K562 (cell line): ENCODE measurements around the gene ENTREP3. TPM values are rescaled to one million over a fixed set of nuclear protein-coding genes. Genes with fewer than 3 reads are reported as not detected.
A peak's percentile ranks its signal among the peaks of the same experiment; 100 is the strongest.

Source experiments
- CREBBP ChIP-seq: IDR thresholded peaks from one replicate; pipeline ENCODE4 v1.6.1; 2012; ENCODE audit warnings: low read depth, mild to moderate bottlenecking, control low read depth, inconsistent platforms, low read length
- DPF2 ChIP-seq: fragments of 450-650 bp; IDR thresholded peaks from 2 replicates; pipeline ENCODE4 v1.6.1; 2016
- EWSR1 ChIP-seq: fragments of 450-650 bp; IDR thresholded peaks from 2 replicates; pipeline ENCODE4 v1.6.1; 2018; ENCODE audit warnings: borderline replicate concordance, mild to moderate bottlenecking, low read depth, moderate library complexity; ENCODE audit not compliant: partially characterized antibody
- GABPA ChIP-seq: fragments of 200-800 bp; sonication (Bioruptor generic); conservative IDR thresholded peaks from 2 replicates; pipeline ENCODE4 v1.6.1; 2016; ENCODE audit warnings: low read depth, missing genetic modification characterization, missing compliant biosample characterization
- GTF3C2 ChIP-seq: IDR thresholded peaks from 3 replicates; pipeline ENCODE4 v1.6.1; 2011; ENCODE audit warnings: borderline replicate concordance, mild to moderate bottlenecking, moderate library complexity; ENCODE audit not compliant: insufficient read length; ENCODE audit errors: extremely low read depth
- HMG20A ChIP-seq: fragments of 450-650 bp; formaldehyde crosslinking; conservative IDR thresholded peaks from 2 replicates; pipeline ENCODE4 v1.4.0; 2020; ENCODE audit warnings: mild to moderate bottlenecking, mixed read lengths
- HMG20B ChIP-seq: fragments of 250-450 bp; sonication (Bioruptor Pico); IDR thresholded peaks from 2 replicates; pipeline ENCODE4 v1.5.0; 2021; ENCODE audit warnings: mild to moderate bottlenecking
- KAT7 ChIP-seq: sonication (generic); formaldehyde crosslinking; IDR thresholded peaks from 2 replicates; pipeline ENCODE4 v1.8.0; 2022; ENCODE audit warnings: missing genetic modification reagents, mild to moderate bottlenecking, borderline replicate concordance
- MNT ChIP-seq, 2 experiments: fragments of 450-650 bp; conservative IDR thresholded peaks; 2 replicates each; pipeline ENCODE4 v1.6.1; 2017; ENCODE audit warnings: mild to moderate bottlenecking in 2 of 2, moderate library complexity in 2 of 2
- NBN ChIP-seq: fragments of 450-650 bp; IDR thresholded peaks from 2 replicates; pipeline ENCODE4 v1.6.1; 2016; ENCODE audit warnings: low read depth, mild to moderate bottlenecking
- PBX2 ChIP-seq, 2 experiments: IDR thresholded peaks in 1 of 2; conservative IDR thresholded peaks in 1 of 2; 2 replicates each; pipeline ENCODE4 v1.6.1; 2016; ENCODE audit warnings: low read depth in 2 of 2, mild to moderate bottlenecking in 1 of 2, missing compliant biosample characterization in 1 of 2, missing genetic modification characterization in 1 of 2, moderate library complexity in 1 of 2
- PHF21A ChIP-seq: fragments of 450-650 bp; IDR thresholded peaks from 2 replicates; pipeline ENCODE4 v1.6.1; 2017; ENCODE audit warnings: low read depth, borderline replicate concordance
- SREBF2 ChIP-seq: sonication (generic); formaldehyde crosslinking; IDR thresholded peaks from 2 replicates; pipeline ENCODE4 v1.4.0; 2020; ENCODE audit warnings: mild to moderate bottlenecking, missing genetic modification reagents
- TRIM28 ChIP-seq: fragments of 450-650 bp; IDR thresholded peaks from 2 replicates; pipeline ENCODE4 v1.6.1; 2017
- ZNF263 ChIP-seq: sonication (generic); formaldehyde crosslinking; IDR thresholded peaks from 2 replicates; pipeline ENCODE4 v1.8.0; 2022; ENCODE audit warnings: mild to moderate bottlenecking, missing genetic modification reagents, borderline replicate concordance
- ZNF449 ChIP-seq: fragments of 250-450 bp; sonication (Bioruptor Pico); IDR thresholded peaks from 2 replicates; pipeline ENCODE4 v1.8.0; 2022; ENCODE audit warnings: moderate library complexity, mild to moderate bottlenecking, inconsistent platforms
- polyA plus RNA-seq, 8 experiments: library from polyadenylated mRNA; depleted of rRNA in 4 of 8; stranded (reverse) in 5 of 8; unstranded in 3 of 8; fragments of >200 nt; fragmentation: Nextera tagmentation in 2 of 8; fragmentation: Illumina TruSeq in 1 of 8; extraction: Ambion mirVana in 2 of 8; extraction: Trizol in 1 of 8; gene quantifications; 2 replicates each; pipeline versions ENCODE4 v1.2.1 to v1.2.3, GENCODE V29; 2011 to 2014; ENCODE audit warnings: inconsistent platforms in 1 of 8, missing spikeins in 1 of 8
- total RNA-seq, 7 experiments: library from RNA; depleted of rRNA in 6 of 7; stranded (reverse); fragments of >200 nt in 6 of 7; fragmentation: Illumina TruSeq in 2 of 7; extraction: Trizol in 2 of 7; gene quantifications; 2 replicates each; pipeline versions ENCODE4 v1.2.1 to v1.2.3, GENCODE V29; 2011 to 2021; ENCODE audit warnings: low replicate concordance in 1 of 7

Gene ENTREP3
- total and polyA plus RNA-seq, 9 of the 15 experiments (the other 6 are each of a cell fraction or from before 2014, with no cell fraction given), result 1.9 to 41.8 (median 5.9) TPM

GRCh38 chr1:155244368-155245162, 10.7 kb downstream of the ENTREP3 start (continued):
- TF ChIP-seq GABPA (tag) (peak; percentile 58; the same call in 1 of the 2 replicates), EWSR1 (no peak), KAT7 (CRISPR knock-in tag) (peak; percentile 79), NBN (peak; percentile 100), SREBF2 (CRISPR knock-in tag) (no peak), PHF21A (peak; percentile 99), GTF3C2 (peak; percentile 52), MNT (conservative IDR thresholded peaks at IDR 0.05) (peak; percentile 84 to 94), ZNF449 (0 out of 2 replicates have a peak, but pooled peaks have one; percentile 15), HMG20A (no peak; the same call in 1 of the 2 replicates), TRIM28 (peak; percentile 93), CREBBP (no peak), HMG20B (CRISPR knock-in tag) (no peak), PBX2 (CRISPR knock-in tag; IDR thresholded peaks at IDR 0.05; ENCODE audit: low read depth) (0 out of 2 replicates have a peak, but pooled peaks have one; percentile 5), PBX2 (tag; conservative IDR thresholded peaks at IDR 0.05; ENCODE audit: low read depth) (peak; percentile 98), DPF2 (peak; percentile 97), ZNF263 (CRISPR knock-in tag) (peak; percentile 78)
